ENCODE data around the gene RGS6.

- TF ChIP-seq CTCF (IDR thresholded peaks at IDR 0.05), result no peak
- no peak for TF ChIP-seq EP300 (IDR thresholded peaks at IDR 0.05)
Measured at GRCh38 chr14:72568296-72568992, 636.2 kb downstream of the RGS6 start.
